HCT116 (cell line): ENCODE measurements around the gene THEM4. TPM values are rescaled to one million over a fixed set of nuclear protein-coding genes. Genes with fewer than 3 reads are reported as not detected.

Experiments
- ATAC-seq: fragments of 200-7000 bp; cut with Tn5 transposase; 2 replicates; pipeline ENCODE4 v1.9.1; 2020; ENCODE audit warnings: mild to moderate bottlenecking, moderate library complexity
- BruUV-seq: library from RNA; stranded (reverse); fragments of 400-500 nt; replicated peaks from 2 replicates; lab custom pipeline; 2021; lab: Mats Ljungman, UMichigan
- CTCF ChIA-PET: fragments of 300-600 bp; sonication (Branson Sonifier 250); formaldehyde crosslinking; loops from one replicate; lab custom pipeline; 2021; ENCODE audit warnings: antibody characterized with exemption; lab: Charles Lee
- POLR2A ChIA-PET: fragments of 300-600, 350-600 bp; sonication (Branson Sonifier 250); formaldehyde crosslinking; loops from one replicate; lab custom pipeline; 2021; ENCODE audit warnings: antibody characterized with exemption; lab: Charles Lee
- RAD21 ChIA-PET, 2 experiments: fragments of 300-600 bp; sonication (Branson Sonifier 250); formaldehyde crosslinking; loops; one replicate each; lab custom pipeline; 2023; ENCODE audit warnings: low total read pairs in 2 of 2; ENCODE audit not compliant: uncharacterized antibody in 2 of 2, unreplicated experiment in 2 of 2, low non-redundant PET in 1 of 2; lab: Charles Lee
- DNase-seq: peaks from one replicate; pipeline ENCODE4 v3.0.0-alpha.2; 2010; ENCODE audit warnings: low read depth, low spot score
- H2AFZ ChIP-seq: fragments of 200-600 bp; shearing (Covaris generic), sonication (generic); 2 replicates; pipeline ENCODE4 v1.6.1; 2017; ENCODE audit warnings: low read depth, mixed run types, mixed read lengths, antibody characterized with exemption, low read length; ENCODE audit not compliant: poor library complexity, severe bottlenecking
- H3K27ac ChIP-seq: 2 replicates; pipeline ENCODE4 v1.5.1; 2012; ENCODE audit warnings: low read depth, low read length
- H3K27me3 ChIP-seq: fragments of 200-600 bp; sonication (generic); 2 replicates; pipeline ENCODE4 v1.6.1; 2016; ENCODE audit warnings: mixed run types, low read length, mixed read lengths; ENCODE audit not compliant: insufficient read depth
- H3K36me3 ChIP-seq, 2 experiments: fragments of 200-500 bp in 1 of 2; fragments of 200-600 bp in 1 of 2; sonication (Bioruptor generic) in 1 of 2; sonication (generic) in 1 of 2; 2 replicates each; pipeline versions ENCODE4 v1.5.1 to v1.6.1; 2014 to 2016; ENCODE audit warnings: low read length in 2 of 2, inconsistent platforms in 1 of 2, mixed read lengths in 1 of 2, mixed run types in 1 of 2; ENCODE audit not compliant: insufficient read depth in 2 of 2, control insufficient read depth in 1 of 2
- H3K4me1 ChIP-seq, 2 experiments: fragments of 200-600 bp in 1 of 2; sonication (generic) in 1 of 2; 2 replicates each; pipeline versions ENCODE4 v1.5.1 to v1.6.1; 2012 to 2017; ENCODE audit warnings: low read length in 2 of 2, inconsistent platforms in 1 of 2, mild to moderate bottlenecking in 1 of 2, mixed read lengths in 1 of 2, mixed run types in 1 of 2, moderate library complexity in 1 of 2; ENCODE audit not compliant: insufficient read depth in 2 of 2, control insufficient read depth in 1 of 2
- H3K4me2 ChIP-seq: fragments of 200-600 bp; sonication (generic); 2 replicates; pipeline ENCODE4 v1.6.1; 2017; ENCODE audit warnings: mixed run types, low read length, mixed read lengths
- H3K4me3 ChIP-seq, 2 experiments: fragments of 200-600 bp in 1 of 2; sonication (generic) in 1 of 2; replicated peaks in 1 of 2; 2 replicates each; pipeline ENCODE4 v1.5.1; 2011 to 2016; ENCODE audit warnings: low read length in 2 of 2, control low read depth in 1 of 2, low read depth in 1 of 2, mild to moderate bottlenecking in 1 of 2, mixed read lengths in 1 of 2, mixed run types in 1 of 2
- H3K79me2 ChIP-seq: fragments of 200-600 bp; sonication (generic); 2 replicates; pipeline ENCODE4 v1.6.1; 2017; ENCODE audit warnings: mild to moderate bottlenecking, mixed run types, low read length, moderate library complexity, mixed read lengths; ENCODE audit not compliant: insufficient read depth
- H3K9ac ChIP-seq: fragments of 200-600 bp; sonication (generic); 2 replicates; pipeline ENCODE4 v1.6.1; 2016; ENCODE audit warnings: low read length, mixed read lengths
- H3K9me2 ChIP-seq: fragments of 200-600 bp; sonication (generic), shearing (Covaris generic); 2 replicates; pipeline ENCODE4 v1.6.1; 2017; ENCODE audit warnings: mixed run types, mild to moderate bottlenecking, moderate library complexity; ENCODE audit not compliant: insufficient read depth
- H3K9me3 ChIP-seq, 2 experiments: fragments of 200-500 bp in 1 of 2; fragments of 200-600 bp in 1 of 2; sonication (Bioruptor generic) in 1 of 2; sonication (generic) in 1 of 2; 2 replicates each; pipeline ENCODE4 v1.6.1; 2014 to 2017; ENCODE audit warnings: low read length in 2 of 2, mixed read lengths in 2 of 2, inconsistent platforms in 1 of 2, low read depth in 1 of 2, mild to moderate bottlenecking in 1 of 2, mixed run types in 1 of 2, moderate library complexity in 1 of 2; ENCODE audit not compliant: control insufficient read depth in 1 of 2, insufficient read depth in 1 of 2
- H4K20me1 ChIP-seq: fragments of 200-600 bp; sonication (generic), shearing (Covaris generic); 2 replicates; pipeline ENCODE4 v1.6.1; 2017; ENCODE audit warnings: mixed run types, mild to moderate bottlenecking, moderate library complexity; ENCODE audit not compliant: insufficient read depth
- CBX3 ChIP-seq: IDR thresholded peaks from 2 replicates; pipeline ENCODE4 v1.6.1; 2012; ENCODE audit warnings: low read depth
- CEBPB ChIP-seq: IDR thresholded peaks from 2 replicates; pipeline ENCODE4 v1.6.1; 2012; ENCODE audit warnings: low read depth
- EGR1 ChIP-seq: IDR thresholded peaks from 2 replicates; pipeline ENCODE4 v1.6.1; 2012; ENCODE audit warnings: low read depth
- ELF1 ChIP-seq: IDR thresholded peaks from 2 replicates; pipeline ENCODE4 v1.6.1; 2012; ENCODE audit warnings: low read depth, borderline replicate concordance
- EZH2 ChIP-seq: fragments of 200-600 bp; sonication (generic); IDR thresholded peaks from 2 replicates; pipeline ENCODE4 v1.6.1; 2017; ENCODE audit warnings: antibody characterized with exemption, mixed run types
- EZH2phosphoT487 ChIP-seq: fragments of 200-600 bp; IDR thresholded peaks from 2 replicates; pipeline ENCODE4 v1.6.1; 2018; ENCODE audit warnings: antibody characterized with exemption, borderline replicate concordance
- FOSL1 ChIP-seq: IDR thresholded peaks from 2 replicates; pipeline ENCODE4 v1.6.1; 2012; ENCODE audit warnings: low read depth
- JUND ChIP-seq: IDR thresholded peaks from 2 replicates; pipeline ENCODE4 v1.6.1; 2012
- POLR2AphosphoS5 ChIP-seq: IDR thresholded peaks from 2 replicates; pipeline ENCODE4 v1.6.1; 2011; ENCODE audit warnings: mild to moderate bottlenecking, low read depth, low read length, moderate library complexity
- SP1 ChIP-seq: IDR thresholded peaks from 2 replicates; pipeline ENCODE4 v1.6.1; 2012; ENCODE audit warnings: low read depth
- SRF ChIP-seq: IDR thresholded peaks from 2 replicates; pipeline ENCODE4 v1.6.1; 2012; ENCODE audit warnings: low read depth
- YY1 ChIP-seq: IDR thresholded peaks from 2 replicates; pipeline ENCODE4 v1.6.1; 2011; ENCODE audit warnings: low read length, low read depth, moderate library complexity, mild to moderate bottlenecking; ENCODE audit not compliant: insufficient replicate concordance; ENCODE audit errors: extremely low read depth
- ZFX ChIP-seq: fragments of 450-650 bp; IDR thresholded peaks from 2 replicates; pipeline ENCODE4 v1.6.1; 2017
- intact Hi-C: fragments of 100-400 bp; cut with micrococcal nuclease; formaldehyde crosslinking; loops from 2 replicates; pipeline ENCODE4 v1.10.0; 2022
- total RNA-seq: library from RNA; stranded (reverse); gene quantifications from one replicate; pipeline ENCODE4 v1.2.1, GENCODE V29; 2021; ENCODE audit not compliant: unreplicated experiment
- TF ChIP-seq, protein P1 (sequence below): IDR thresholded peaks from 2 replicates; pipeline ENCODE4 v1.6.1; 2012; ENCODE audit warnings: low read depth
- TF ChIP-seq, protein P2 (sequence below): IDR thresholded peaks from 2 replicates; pipeline ENCODE4 v1.6.1; 2012
- TF ChIP-seq, protein P3 (sequence below): IDR thresholded peaks from 2 replicates; pipeline ENCODE4 v1.6.1; 2012

Gene THEM4
- total RNA-seq, 1 experiment from 2014 or later = 17.0 TPM

DNA sequence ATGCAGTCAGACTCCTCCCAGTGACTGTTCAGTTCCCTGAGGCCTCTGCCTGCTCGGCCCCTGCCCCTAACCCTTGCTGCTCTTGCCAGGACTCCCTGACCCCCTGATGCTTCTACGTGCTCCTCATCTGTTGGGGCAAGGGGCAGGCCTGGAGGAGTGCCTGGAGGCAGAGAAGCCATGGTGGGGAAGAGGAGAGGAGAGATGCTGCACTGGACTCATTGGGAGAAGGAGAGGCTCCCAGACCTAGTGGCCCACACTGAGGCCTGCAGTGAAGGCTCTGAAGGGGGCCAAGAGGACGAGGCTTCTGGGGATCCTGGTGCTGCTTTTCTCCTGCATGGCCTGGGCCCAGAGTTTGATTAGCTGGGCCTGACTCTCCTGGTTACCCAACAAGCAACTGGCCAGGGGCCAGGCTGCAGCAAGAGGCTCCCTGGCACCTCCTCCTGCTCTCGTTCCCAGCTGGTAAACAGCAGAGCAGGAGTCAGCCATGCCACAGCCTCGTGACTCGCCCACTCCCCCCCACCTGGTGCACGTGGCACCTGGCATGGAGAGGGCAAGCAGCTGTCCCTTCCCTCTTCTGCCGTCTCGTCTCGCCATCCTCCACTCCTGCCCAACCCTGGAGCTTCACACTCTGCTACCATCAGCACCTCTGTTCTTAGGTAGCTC, 76.9 kb downstream of the THEM4 start:
- DNase-seq = no peak

DNA sequence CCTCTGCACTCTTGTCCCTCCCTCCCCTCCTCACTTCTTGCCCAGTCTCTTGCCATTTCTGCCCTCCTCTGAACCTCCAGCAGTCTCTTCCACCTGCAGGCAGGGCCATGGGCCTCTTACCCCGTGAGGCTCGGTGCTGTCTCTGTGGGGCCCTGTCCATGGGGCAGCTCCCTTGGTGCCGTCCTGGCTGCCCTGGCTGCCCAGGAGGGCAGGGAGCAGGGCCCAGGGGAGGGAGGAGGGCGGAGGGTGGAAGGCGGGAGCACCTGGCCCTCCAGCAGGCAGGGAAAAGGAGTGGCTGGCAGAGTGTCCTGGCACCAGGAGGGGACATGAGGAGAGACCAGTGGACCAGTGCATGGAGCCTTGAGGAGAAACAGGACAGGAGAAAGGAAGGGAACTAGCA, 77.7 kb downstream of the THEM4 start, which contains the start of gene RORC:
RORC (minus strand) TSS at position 198 of the 400 bp plus-strand sequence; CDS start at position 160, 38 bp downstream.
- H3K9me3 ChIP-seq = no peaks in the 10 kb centered on the region
- ChIA-PET CTCF (interaction anchor here (1.6 kb wide), 1 partner anchor 170 kb away, joined by 5 read pairs; no protein-coding TSS in a partner anchor), POLR2A (no interaction called here), RAD21 (no interaction called here)
- no peak for DNase-seq
- H3K9me2 ChIP-seq = no peaks in the 10 kb centered on the region
- H3K4me1 ChIP-seq = peaks cover 17 to 46% of the 10 kb centered on the region in 2 experiments
- H3K36me3 ChIP-seq = no peaks in the 10 kb centered on the region
- H3K4me3 ChIP-seq = peak within 1 kb of the TSS; percentile 17 to 29; a peak in 2 of 4 replicates
- no TSS peak for BruUV-seq
- H3K27ac ChIP-seq = peak within 1 kb of the TSS; percentile 36; the same call in 1 of the 2 replicates
- no peaks in the 10 kb centered on the region for H3K27me3 ChIP-seq
- intact Hi-C loops = no loop called here
- no peak for TF ChIP-seq CBX3
- no peak for TF ChIP-seq CEBPB
- TF ChIP-seq, protein P1, sequence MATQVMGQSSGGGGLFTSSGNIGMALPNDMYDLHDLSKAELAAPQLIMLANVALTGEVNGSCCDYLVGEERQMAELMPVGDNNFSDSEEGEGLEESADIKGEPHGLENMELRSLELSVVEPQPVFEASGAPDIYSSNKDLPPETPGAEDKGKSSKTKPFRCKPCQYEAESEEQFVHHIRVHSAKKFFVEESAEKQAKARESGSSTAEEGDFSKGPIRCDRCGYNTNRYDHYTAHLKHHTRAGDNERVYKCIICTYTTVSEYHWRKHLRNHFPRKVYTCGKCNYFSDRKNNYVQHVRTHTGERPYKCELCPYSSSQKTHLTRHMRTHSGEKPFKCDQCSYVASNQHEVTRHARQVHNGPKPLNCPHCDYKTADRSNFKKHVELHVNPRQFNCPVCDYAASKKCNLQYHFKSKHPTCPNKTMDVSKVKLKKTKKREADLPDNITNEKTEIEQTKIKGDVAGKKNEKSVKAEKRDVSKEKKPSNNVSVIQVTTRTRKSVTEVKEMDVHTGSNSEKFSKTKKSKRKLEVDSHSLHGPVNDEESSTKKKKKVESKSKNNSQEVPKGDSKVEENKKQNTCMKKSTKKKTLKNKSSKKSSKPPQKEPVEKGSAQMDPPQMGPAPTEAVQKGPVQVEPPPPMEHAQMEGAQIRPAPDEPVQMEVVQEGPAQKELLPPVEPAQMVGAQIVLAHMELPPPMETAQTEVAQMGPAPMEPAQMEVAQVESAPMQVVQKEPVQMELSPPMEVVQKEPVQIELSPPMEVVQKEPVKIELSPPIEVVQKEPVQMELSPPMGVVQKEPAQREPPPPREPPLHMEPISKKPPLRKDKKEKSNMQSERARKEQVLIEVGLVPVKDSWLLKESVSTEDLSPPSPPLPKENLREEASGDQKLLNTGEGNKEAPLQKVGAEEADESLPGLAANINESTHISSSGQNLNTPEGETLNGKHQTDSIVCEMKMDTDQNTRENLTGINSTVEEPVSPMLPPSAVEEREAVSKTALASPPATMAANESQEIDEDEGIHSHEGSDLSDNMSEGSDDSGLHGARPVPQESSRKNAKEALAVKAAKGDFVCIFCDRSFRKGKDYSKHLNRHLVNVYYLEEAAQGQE = no peak
- TF ChIP-seq EGR1 = no peak
- TF ChIP-seq ELF1 = no peak
- TF ChIP-seq EZH2phosphoT487 = no peak
- TF ChIP-seq FOSL1 = no peak
- TF ChIP-seq JUND = no peak
- TF ChIP-seq ZFX = no peak
- TF ChIP-seq, protein P2, sequence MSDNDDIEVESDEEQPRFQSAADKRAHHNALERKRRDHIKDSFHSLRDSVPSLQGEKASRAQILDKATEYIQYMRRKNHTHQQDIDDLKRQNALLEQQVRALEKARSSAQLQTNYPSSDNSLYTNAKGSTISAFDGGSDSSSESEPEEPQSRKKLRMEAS = no peak
- TF ChIP-seq SP1 = no peak
- H3K4me2 ChIP-seq = peak within 1 kb of the TSS; percentile 67
- ATAC-seq = no peak
- no peaks in the 10 kb centered on the region for H3K79me2 ChIP-seq
- H3K9ac ChIP-seq = 0 out of 2 replicates have a peak within 1 kb of the TSS, but pooled peaks have one; percentile 29
- H4K20me1 ChIP-seq = no peaks in the 10 kb centered on the region
- peak within 1 kb of the TSS; percentile 56 for H2AFZ ChIP-seq

More for the DNA sequence above, 76.9 kb downstream of the THEM4 start:
- H3K9me2 ChIP-seq = no peaks in the 10 kb centered on the region
- POLR2A ChIA-PET = no interaction called here
- H3K27me3 ChIP-seq = no peaks in the 10 kb centered on the region
- no TSS peak for BruUV-seq
- no peak overlapping the region for H3K4me2 ChIP-seq
- no peaks in the 10 kb centered on the region for H3K36me3 ChIP-seq
- no peak for ATAC-seq
- no peaks in the 10 kb centered on the region for H3K9me3 ChIP-seq
- RAD21 ChIA-PET = no interaction called here
- intact Hi-C loops = no loop called here
- TF ChIP-seq SRF (no peak), EGR1 (no peak), YY1 (no peak), POLR2AphosphoS5 (no peak), SP1 (peak; percentile 29; the same call in 1 of the 2 replicates), EZH2 (no peak)
- TF ChIP-seq, protein P3, sequence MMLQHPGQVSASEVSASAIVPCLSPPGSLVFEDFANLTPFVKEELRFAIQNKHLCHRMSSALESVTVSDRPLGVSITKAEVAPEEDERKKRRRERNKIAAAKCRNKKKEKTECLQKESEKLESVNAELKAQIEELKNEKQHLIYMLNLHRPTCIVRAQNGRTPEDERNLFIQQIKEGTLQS = no peak
- TF ChIP-seq, protein P2 = peak; percentile 93
- no peak overlapping the region for H2AFZ ChIP-seq
- H3K4me3 ChIP-seq = no peak overlapping the region
- H3K27ac ChIP-seq = no peak overlapping the region
- H3K4me1 ChIP-seq = peaks cover 17 to 55% of the 10 kb centered on the region in 2 experiments
- CTCF ChIA-PET = no interaction called here
- no peak overlapping the region for H3K9ac ChIP-seq
- no peaks in the 10 kb centered on the region for H3K79me2 ChIP-seq
- no peaks in the 10 kb centered on the region for H4K20me1 ChIP-seq
